ENCODE results near the gene C1orf94.

C1orf94 gene

GRCh38 chr1:34262023-34262853 is 85.5 kb downstream of the C1orf94 start:
- DNase-seq = no peak

GRCh38 chr1:34262921-34263320 is 86.2 kb downstream of the C1orf94 start:
- no peak for DNase-seq

- DNase-seq = no peak
These were observed 86.7 kb downstream of the C1orf94 start for GRCh38 chr1:34263406-34263805.

GRCh38 chr1:34265396-34265795 is 88.7 kb downstream of the C1orf94 start:
- no peak for DNase-seq

- no peak for DNase-seq
These were observed 89.6 kb downstream of the C1orf94 start for GRCh38 chr1:34266127-34266951.

- no peak for DNase-seq
These were observed 90.6 kb downstream of the C1orf94 start for GRCh38 chr1:34267326-34267725.

- DNase-seq = no peak
These were observed 91.7 kb downstream of the C1orf94 start for GRCh38 chr1:34268311-34268954.
